Measurements from ENCODE around the gene SPOCK1.

DNA sequence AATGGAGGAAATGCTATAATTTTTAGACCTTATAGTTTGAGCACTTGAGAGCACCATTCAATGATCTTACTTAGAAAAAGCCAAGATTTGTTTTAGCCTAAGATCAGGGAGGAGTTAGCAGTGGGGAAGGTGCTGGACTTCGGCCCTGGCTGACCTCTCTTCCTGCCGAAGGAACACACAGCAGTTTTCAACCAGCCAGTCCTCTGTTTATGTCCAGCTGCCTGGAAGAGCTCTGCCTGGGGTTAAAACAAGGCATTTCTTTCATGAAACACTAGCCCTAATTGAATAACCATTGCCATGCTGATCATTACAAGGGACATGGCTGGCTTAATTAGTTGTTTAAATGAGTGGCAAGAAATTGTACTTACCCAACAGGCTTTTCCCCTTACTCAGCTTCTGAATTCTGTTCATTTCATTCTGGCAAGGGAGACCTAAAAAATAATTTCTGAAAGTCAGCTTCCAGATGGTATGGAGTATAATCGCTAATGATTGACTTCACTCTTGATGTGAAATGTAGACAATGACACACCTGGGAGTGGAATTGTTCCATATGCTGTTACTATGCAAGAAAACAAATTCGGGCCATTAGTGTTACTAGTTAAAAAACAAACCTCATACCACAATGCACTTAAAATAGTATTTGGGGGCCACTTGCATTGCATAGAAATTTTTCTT, 514.2 kb downstream of the SPOCK1 start:
- TF ChIP-seq EZH2 (IDR thresholded peaks at IDR 0.05; ENCODE audit: borderline replicate concordance, low read depth, low read length, severe bottlenecking) (no peak), POLR2A (IDR thresholded peaks at IDR 0.05; ENCODE audit: low read depth, low read length) (no peak), GATA2 (IDR thresholded peaks at IDR 0.05; ENCODE audit: insufficient read depth, insufficient read length, low read depth, low read length) (no peak), POLR2AphosphoS5 (IDR thresholded peaks at IDR 0.05; ENCODE audit: insufficient read depth, low read depth, low read length) (no peak), JUN (IDR thresholded peaks at IDR 0.05; ENCODE audit: borderline replicate concordance, insufficient read depth, insufficient read length, low read depth) (no peak), FOS (IDR thresholded peaks at IDR 0.05; ENCODE audit: borderline replicate concordance, insufficient read depth, low read length) (no peak), MYC (IDR thresholded peaks at IDR 0.05; ENCODE audit: low read depth, low read length) (no peak)
- TF ChIP-seq, protein P1, sequence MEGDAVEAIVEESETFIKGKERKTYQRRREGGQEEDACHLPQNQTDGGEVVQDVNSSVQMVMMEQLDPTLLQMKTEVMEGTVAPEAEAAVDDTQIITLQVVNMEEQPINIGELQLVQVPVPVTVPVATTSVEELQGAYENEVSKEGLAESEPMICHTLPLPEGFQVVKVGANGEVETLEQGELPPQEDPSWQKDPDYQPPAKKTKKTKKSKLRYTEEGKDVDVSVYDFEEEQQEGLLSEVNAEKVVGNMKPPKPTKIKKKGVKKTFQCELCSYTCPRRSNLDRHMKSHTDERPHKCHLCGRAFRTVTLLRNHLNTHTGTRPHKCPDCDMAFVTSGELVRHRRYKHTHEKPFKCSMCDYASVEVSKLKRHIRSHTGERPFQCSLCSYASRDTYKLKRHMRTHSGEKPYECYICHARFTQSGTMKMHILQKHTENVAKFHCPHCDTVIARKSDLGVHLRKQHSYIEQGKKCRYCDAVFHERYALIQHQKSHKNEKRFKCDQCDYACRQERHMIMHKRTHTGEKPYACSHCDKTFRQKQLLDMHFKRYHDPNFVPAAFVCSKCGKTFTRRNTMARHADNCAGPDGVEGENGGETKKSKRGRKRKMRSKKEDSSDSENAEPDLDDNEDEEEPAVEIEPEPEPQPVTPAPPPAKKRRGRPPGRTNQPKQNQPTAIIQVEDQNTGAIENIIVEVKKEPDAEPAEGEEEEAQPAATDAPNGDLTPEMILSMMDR (IDR thresholded peaks at IDR 0.05; ENCODE audit: extremely low read depth in 1 of 2, insufficient read depth in 1 of 2, low read depth in 1 of 2, low read length in 2 of 2): no peak
- TF ChIP-seq, protein P2, sequence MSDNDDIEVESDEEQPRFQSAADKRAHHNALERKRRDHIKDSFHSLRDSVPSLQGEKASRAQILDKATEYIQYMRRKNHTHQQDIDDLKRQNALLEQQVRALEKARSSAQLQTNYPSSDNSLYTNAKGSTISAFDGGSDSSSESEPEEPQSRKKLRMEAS (IDR thresholded peaks at IDR 0.05; ENCODE audit: insufficient read depth, insufficient read length): no peak

Measured in endothelial cell of umbilical vein (primary cell).